ENCODE measurements around the gene PRKAB2. TPM values are rescaled to one million over a fixed set of nuclear protein-coding genes. Genes with fewer than 3 reads are reported as not detected.

The PRKAB2 gene
- total RNA-seq, 1 experiment from 2014 or later, result 17.8 TPM

GRCh38 chr1:147156642-147157041 lies 15.6 kb downstream of the PRKAB2 start:
- no peaks in the 10 kb centered on the region for H4K20me1 ChIP-seq (ENCODE audit: control insufficient read depth, insufficient read depth, insufficient read length)
- H3K9ac ChIP-seq (ENCODE audit: extremely low read depth, insufficient read length, low read length), result no peak overlapping the region
- no peaks in the 10 kb centered on the region for H3K23me2 ChIP-seq (ENCODE audit: insufficient read length, low read depth, low read length, poor library complexity, severe bottlenecking)
- no peak overlapping the region for H2AFZ ChIP-seq (ENCODE audit: low read length)
- no peak overlapping the region for H2BK20ac ChIP-seq (ENCODE audit: low read depth, low read length, poor library complexity, severe bottlenecking)
- no peak for DNase-seq
- no peak overlapping the region for H2BK5ac ChIP-seq (ENCODE audit: insufficient read length, low read length)
- H3K27ac ChIP-seq (ENCODE audit: insufficient read length, low read depth, low read length), result no peak overlapping the region
- Mint-ChIP-seq H3K4me1 (peaks cover 5 to 6% of the 10 kb centered on the region in 2 experiments), H3K27ac (no peak overlapping the region), H3K36me3 (ENCODE audit: insufficient read depth in 1 of 3, low read depth in 3 of 3) (peaks cover 5 to 47% (median 33%) of the 10 kb centered on the region in 3 experiments; a peak in 6 of 7 replicates), H3K27me3 (ENCODE audit: low read depth) (no peaks in the 10 kb centered on the region), H3K9me3 (no peaks in the 10 kb centered on the region), H3K4me3 (no peak overlapping the region)
- no peak overlapping the region for H2BK120ac ChIP-seq (ENCODE audit: low read depth, low read length, poor library complexity, severe bottlenecking)
- H3K4me1 ChIP-seq (ENCODE audit: insufficient read depth, low read length), result no peaks in the 10 kb centered on the region
- no peak for TF ChIP-seq CTCF (conservative IDR thresholded peaks at IDR 0.05)
- H4K8ac ChIP-seq (replicated peaks; ENCODE audit: insufficient read length, low read depth, low read length), result no peak overlapping the region
- H3K79me1 ChIP-seq (ENCODE audit: insufficient read depth, low read depth, low read length, poor library complexity, severe bottlenecking), result no peaks in the 10 kb centered on the region
- no peaks in the 10 kb centered on the region for H3K9me3 ChIP-seq (ENCODE audit: control insufficient read depth, low read depth, low read length)
- no peak overlapping the region for H3K4me2 ChIP-seq (ENCODE audit: insufficient read depth, insufficient read length, low read length)
- no peak overlapping the region for H3K4ac ChIP-seq (ENCODE audit: low read depth, low read length)
- H3T11ph ChIP-seq (ENCODE audit: low read length), result no peak overlapping the region
- no peak overlapping the region for H2AK5ac ChIP-seq (ENCODE audit: insufficient read length, low read length)
- H3K14ac ChIP-seq (ENCODE audit: insufficient read depth, low read length), result no peak overlapping the region
- no peak overlapping the region for H4K91ac ChIP-seq (ENCODE audit: insufficient read length, low read depth, low read length)
- no peak overlapping the region for H3K18ac ChIP-seq (ENCODE audit: insufficient read length, low read depth, low read length)
- H3K23ac ChIP-seq (ENCODE audit: insufficient read length, low read depth, low read length), result no peak overlapping the region
- no peak overlapping the region for H3K56ac ChIP-seq (ENCODE audit: insufficient read length, low read depth, low read length)
- no peaks in the 10 kb centered on the region for H3K27me3 ChIP-seq (ENCODE audit: insufficient read depth, low read length)
- no peak overlapping the region for H2BK12ac ChIP-seq (ENCODE audit: insufficient read length, low read depth, low read length)
- no peak overlapping the region for H4K5ac ChIP-seq (ENCODE audit: insufficient read length, low read depth, low read length)
- H2BK15ac ChIP-seq (ENCODE audit: low read depth, low read length), result no peak overlapping the region
- no peaks in the 10 kb centered on the region for H3K79me2 ChIP-seq (ENCODE audit: insufficient read depth, low read length)
- WGBS (ENCODE audit: extremely low coverage, insufficient read length, low lambda C conversion rate), result no CpG with 5 or more reads among the region's 3 CpGs
